Calu3 (cell line): Measurements from ENCODE around the gene SLC9A3. TPM values are rescaled to one million over a fixed set of nuclear protein-coding genes. Genes with fewer than 3 reads are reported as not detected.

ENCODE experiments used
- BruUV-seq: library from RNA; stranded (reverse); fragments of 400-500 nt; replicated peaks from 2 replicates; lab custom pipeline; 2021; lab: Mats Ljungman, UMichigan
- CTCF ChIA-PET: fragments of 300-600 bp; sonication (Branson Sonifier 250); formaldehyde crosslinking; loops from one replicate; lab custom pipeline; 2022; ENCODE audit warnings: antibody characterized with exemption; lab: Charles Lee
- DNase-seq: peaks from one replicate; pipeline ENCODE4 v3.0.0; 2022
- H3K27ac Mint-ChIP-seq: one replicate; pipeline ENCODE4 v1.8.0; 2022; ENCODE audit warnings: mixed read lengths; ENCODE audit not compliant: unreplicated experiment
- H3K27me3 Mint-ChIP-seq: one replicate; pipeline ENCODE4 v1.8.0; 2022; ENCODE audit warnings: mixed read lengths; ENCODE audit not compliant: unreplicated experiment
- H3K36me3 Mint-ChIP-seq: one replicate; pipeline ENCODE4 v1.8.0; 2022; ENCODE audit warnings: mild to moderate bottlenecking, moderate library complexity, mixed read lengths; ENCODE audit not compliant: insufficient read depth, unreplicated experiment
- H3K4me1 Mint-ChIP-seq: one replicate; pipeline ENCODE4 v1.8.0; 2022; ENCODE audit warnings: mild to moderate bottlenecking, low read depth, mixed read lengths; ENCODE audit not compliant: unreplicated experiment
- H3K4me3 Mint-ChIP-seq: one replicate; pipeline ENCODE4 v1.8.0; 2022; ENCODE audit warnings: mild to moderate bottlenecking, low read depth, moderate library complexity, mixed read lengths; ENCODE audit not compliant: unreplicated experiment
- H3K9me3 Mint-ChIP-seq: one replicate; pipeline ENCODE4 v1.8.0; 2022; ENCODE audit warnings: low read depth, mixed read lengths; ENCODE audit not compliant: unreplicated experiment
- CTCF ChIP-seq: fragments of 200-600 bp; IDR thresholded peaks from one replicate; pipeline ENCODE4 v1.8.0; 2022; ENCODE audit warnings: antibody characterized with exemption; ENCODE audit not compliant: unreplicated experiment
- intact Hi-C: fragments of 100-400 bp; cut with micrococcal nuclease; formaldehyde crosslinking; loops from one replicate; pipeline ENCODE4 v1.10.0; 2022; ENCODE audit not compliant: unreplicated experiment
- total RNA-seq: library from RNA; stranded (reverse); gene quantifications from 2 replicates; pipeline ENCODE4 v1.2.3, GENCODE V29; 2022

SLC9A3 gene
- total RNA-seq, 1 experiment from 2014 or later = 1.1 TPM

GRCh38 chr5:566636-567309 is 42.5 kb upstream of the SLC9A3 start:
- H3K4me3 Mint-ChIP-seq = no peak overlapping the region
- no peak for DNase-seq
- CTCF ChIA-PET = no interaction called here
- no peaks in the 10 kb centered on the region for H3K9me3 Mint-ChIP-seq
- no TSS peak for BruUV-seq
- no peak overlapping the region for H3K27ac Mint-ChIP-seq
- no peak for TF ChIP-seq CTCF
- no peaks in the 10 kb centered on the region for H3K36me3 Mint-ChIP-seq
- H3K4me1 Mint-ChIP-seq = no peaks in the 10 kb centered on the region
- intact Hi-C loops = no loop called here
- H3K27me3 Mint-ChIP-seq = peaks cover 37% of the 10 kb centered on the region

GRCh38 chr5:565782-566440 is 41.7 kb upstream of the SLC9A3 start:
- Mint-ChIP-seq H3K4me1 (no peaks in the 10 kb centered on the region), H3K4me3 (no peak overlapping the region), H3K36me3 (no peaks in the 10 kb centered on the region), H3K9me3 (no peaks in the 10 kb centered on the region), H3K27ac (no peak overlapping the region), H3K27me3 (peaks cover 40% of the 10 kb centered on the region)
- no peak for TF ChIP-seq CTCF
- intact Hi-C loops = no loop called here
- CTCF ChIA-PET = no interaction called here
- BruUV-seq = no TSS peak
- no peak for DNase-seq

- no peaks in the 10 kb centered on the region for H3K36me3 Mint-ChIP-seq
- H3K27ac Mint-ChIP-seq = no peak overlapping the region
- CTCF ChIA-PET = no interaction called here
- no TSS peak for BruUV-seq
- H3K9me3 Mint-ChIP-seq = no peaks in the 10 kb centered on the region
- intact Hi-C loops = no loop called here
- peaks cover 16% of the 10 kb centered on the region for H3K4me1 Mint-ChIP-seq
- H3K27me3 Mint-ChIP-seq = peaks cover 32% of the 10 kb centered on the region
- no peak for DNase-seq
- no peak overlapping the region for H3K4me3 Mint-ChIP-seq
- TF ChIP-seq CTCF = no peak
These were observed 37.2 kb upstream of the SLC9A3 start for GRCh38 chr5:561408-561807.

GRCh38 chr5:560792-561166 is 36.5 kb upstream of the SLC9A3 start:
- BruUV-seq = no TSS peak
- no peaks in the 10 kb centered on the region for H3K9me3 Mint-ChIP-seq
- peaks cover 31% of the 10 kb centered on the region for H3K27me3 Mint-ChIP-seq
- no peaks in the 10 kb centered on the region for H3K36me3 Mint-ChIP-seq
- intact Hi-C loops = no loop called here
- CTCF ChIA-PET = no interaction called here
- H3K4me3 Mint-ChIP-seq = no peak overlapping the region
- H3K4me1 Mint-ChIP-seq = peaks cover 18% of the 10 kb centered on the region
- no peak for DNase-seq
- no peak overlapping the region for H3K27ac Mint-ChIP-seq
- no peak for TF ChIP-seq CTCF
